Loucy (cell line): ENCODE results near the gene CREBRF.

ENCODE experiments used
- H2AFZ ChIP-seq: fragments of 200-600 bp; sonication (generic); 2 replicates; pipeline ENCODE4 v1.6.0; 2016; ENCODE audit warnings: antibody characterized with exemption, mild to moderate bottlenecking, low read length, moderate library complexity
- H3F3A ChIP-seq: fragments of 200-600 bp; 2 replicates; pipeline ENCODE4 v1.6.0; 2016; ENCODE audit warnings: antibody characterized with exemption, low read depth, mild to moderate bottlenecking
- H3K27me3 ChIP-seq: fragments of 200-600 bp; sonication (generic); 2 replicates; pipeline ENCODE4 v1.6.1; 2014; ENCODE audit warnings: low read length, mild to moderate bottlenecking; ENCODE audit not compliant: insufficient read depth, poor library complexity, severe bottlenecking
- H3K36me3 ChIP-seq: fragments of 200-600 bp; sonication (generic); 2 replicates; pipeline ENCODE4 v1.6.1; 2016; ENCODE audit warnings: low read length; ENCODE audit not compliant: insufficient read depth
- H3K4me1 ChIP-seq: fragments of 200-600 bp; sonication (generic); 2 replicates; pipeline ENCODE4 v1.5.1; 2014; ENCODE audit warnings: low read length, mild to moderate bottlenecking; ENCODE audit not compliant: insufficient read depth, poor library complexity, severe bottlenecking
- H3K4me2 ChIP-seq: fragments of 200-600 bp; sonication (generic); 2 replicates; pipeline ENCODE4 v1.6.0; 2014; ENCODE audit warnings: antibody characterized with exemption, low read length, low read depth, mild to moderate bottlenecking; ENCODE audit not compliant: poor library complexity, severe bottlenecking
- H3K4me3 ChIP-seq: fragments of 200-600 bp; sonication (generic); 2 replicates; pipeline ENCODE4 v1.5.1; 2014; ENCODE audit warnings: low read length, mild to moderate bottlenecking, mixed read lengths; ENCODE audit not compliant: poor library complexity, severe bottlenecking
- H3K79me2 ChIP-seq: fragments of 200-600 bp; sonication (generic); 2 replicates; pipeline ENCODE4 v1.6.1; 2014; ENCODE audit warnings: low read length; ENCODE audit not compliant: insufficient read depth
- H3K9ac ChIP-seq: fragments of 200-600 bp; sonication (generic); 2 replicates; pipeline ENCODE4 v1.6.0; 2014; ENCODE audit warnings: mild to moderate bottlenecking, low read depth, low read length, moderate library complexity; ENCODE audit not compliant: poor library complexity, severe bottlenecking
- H3K9me2 ChIP-seq: fragments of 200-600 bp; sonication (generic); replicated peaks from 2 replicates; pipeline ENCODE4 v1.6.1; 2016; ENCODE audit warnings: low read depth, low read length, mixed read lengths
- H3K9me3 ChIP-seq: fragments of 200-600 bp; sonication (generic); 2 replicates; pipeline ENCODE4 v1.6.1; 2014; ENCODE audit warnings: mild to moderate bottlenecking, antibody characterized with exemption, low read length, low read depth; ENCODE audit not compliant: insufficient read depth
- H4K20me1 ChIP-seq: fragments of 200-600 bp; sonication (generic); 2 replicates; pipeline ENCODE4 v1.6.0; 2014; ENCODE audit warnings: antibody characterized with exemption, low read length, mild to moderate bottlenecking; ENCODE audit not compliant: insufficient read depth, poor library complexity, severe bottlenecking
- EZH2phosphoT487 ChIP-seq: fragments of 200-600 bp; IDR thresholded peaks from 2 replicates; pipeline ENCODE4 v1.6.1; 2018; ENCODE audit warnings: antibody characterized with exemption, mild to moderate bottlenecking, moderate library complexity, borderline replicate concordance
- TF ChIP-seq, protein P1 (sequence below): fragments of 200-600 bp; sonication (generic); conservative IDR thresholded peaks from 2 replicates; pipeline ENCODE4 v1.5.1; 2014; ENCODE audit warnings: mild to moderate bottlenecking, antibody characterized with exemption, low read length

CREBRF gene

DNA sequence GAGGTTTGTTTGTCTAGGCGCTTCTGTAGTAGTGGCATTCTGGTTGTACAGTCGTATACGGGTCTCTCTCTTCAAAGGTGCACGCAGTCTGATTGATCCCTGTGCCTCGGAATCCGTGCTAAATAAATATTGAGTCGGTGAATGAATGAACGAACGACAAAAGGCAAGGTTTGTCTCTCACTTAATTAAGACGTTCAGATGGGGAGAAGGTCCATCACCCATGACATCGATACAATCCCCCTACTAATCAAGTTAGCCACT, 500 bp upstream of the CREBRF start:
- peak overlapping the region; percentile 82 for H3K4me3 ChIP-seq
- H3K4me1 ChIP-seq = peaks cover 5% of the 10 kb centered on the region
- peaks cover 8% of the 10 kb centered on the region for H4K20me1 ChIP-seq
- no peaks in the 10 kb centered on the region for H3K9me3 ChIP-seq
- H3K36me3 ChIP-seq = no peaks in the 10 kb centered on the region
- H3K27me3 ChIP-seq = no peaks in the 10 kb centered on the region
- H3K9me2 ChIP-seq = no peaks in the 10 kb centered on the region
- H3K9ac ChIP-seq = peak overlapping the region; percentile 41
- 0 out of 2 replicates have a peak, but pooled peaks cover 11% of the 10 kb centered on the region for H3K79me2 ChIP-seq
- peak overlapping the region; percentile 81 for H3K4me2 ChIP-seq
- no peak for TF ChIP-seq EZH2phosphoT487
- TF ChIP-seq, protein P1, sequence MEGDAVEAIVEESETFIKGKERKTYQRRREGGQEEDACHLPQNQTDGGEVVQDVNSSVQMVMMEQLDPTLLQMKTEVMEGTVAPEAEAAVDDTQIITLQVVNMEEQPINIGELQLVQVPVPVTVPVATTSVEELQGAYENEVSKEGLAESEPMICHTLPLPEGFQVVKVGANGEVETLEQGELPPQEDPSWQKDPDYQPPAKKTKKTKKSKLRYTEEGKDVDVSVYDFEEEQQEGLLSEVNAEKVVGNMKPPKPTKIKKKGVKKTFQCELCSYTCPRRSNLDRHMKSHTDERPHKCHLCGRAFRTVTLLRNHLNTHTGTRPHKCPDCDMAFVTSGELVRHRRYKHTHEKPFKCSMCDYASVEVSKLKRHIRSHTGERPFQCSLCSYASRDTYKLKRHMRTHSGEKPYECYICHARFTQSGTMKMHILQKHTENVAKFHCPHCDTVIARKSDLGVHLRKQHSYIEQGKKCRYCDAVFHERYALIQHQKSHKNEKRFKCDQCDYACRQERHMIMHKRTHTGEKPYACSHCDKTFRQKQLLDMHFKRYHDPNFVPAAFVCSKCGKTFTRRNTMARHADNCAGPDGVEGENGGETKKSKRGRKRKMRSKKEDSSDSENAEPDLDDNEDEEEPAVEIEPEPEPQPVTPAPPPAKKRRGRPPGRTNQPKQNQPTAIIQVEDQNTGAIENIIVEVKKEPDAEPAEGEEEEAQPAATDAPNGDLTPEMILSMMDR = no peak
- peak overlapping the region; percentile 86 for H2AFZ ChIP-seq
- H3F3A ChIP-seq = no peaks in the 10 kb centered on the region

DNA sequence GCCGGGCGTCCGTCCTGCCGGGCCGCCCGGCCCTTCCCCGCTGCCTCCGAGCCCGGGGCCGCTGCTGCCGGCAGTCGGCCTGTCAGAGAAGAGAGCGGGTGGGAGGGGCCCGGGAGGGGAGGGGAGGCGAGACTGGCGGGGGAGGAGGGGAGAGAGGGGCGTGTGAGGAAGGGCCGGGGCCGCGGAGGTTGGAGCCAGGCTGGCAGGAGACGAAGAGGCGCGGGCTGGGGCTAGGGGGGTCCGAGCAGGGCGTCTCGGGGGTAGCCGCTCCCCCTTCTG, 570 bp downstream of the CREBRF start:
- peak overlapping the region; percentile 27 for H3K4me2 ChIP-seq
- H3K4me3 ChIP-seq = peak overlapping the region; percentile 82
- no peaks in the 10 kb centered on the region for H3K36me3 ChIP-seq
- TF ChIP-seq, protein P1 = no peak
- TF ChIP-seq EZH2phosphoT487 = no peak
- peak overlapping the region; percentile 59 for H3K9ac ChIP-seq
- H3K9me3 ChIP-seq = no peaks in the 10 kb centered on the region
- H3K4me1 ChIP-seq = peaks cover 5% of the 10 kb centered on the region
- H3K27me3 ChIP-seq = no peaks in the 10 kb centered on the region
- no peaks in the 10 kb centered on the region for H3K9me2 ChIP-seq
- H3F3A ChIP-seq = no peaks in the 10 kb centered on the region
- 0 out of 2 replicates have a peak, but pooled peaks cover 13% of the 10 kb centered on the region for H3K79me2 ChIP-seq
- H2AFZ ChIP-seq = peak overlapping the region; percentile 77
- peaks cover 8% of the 10 kb centered on the region for H4K20me1 ChIP-seq

DNA sequence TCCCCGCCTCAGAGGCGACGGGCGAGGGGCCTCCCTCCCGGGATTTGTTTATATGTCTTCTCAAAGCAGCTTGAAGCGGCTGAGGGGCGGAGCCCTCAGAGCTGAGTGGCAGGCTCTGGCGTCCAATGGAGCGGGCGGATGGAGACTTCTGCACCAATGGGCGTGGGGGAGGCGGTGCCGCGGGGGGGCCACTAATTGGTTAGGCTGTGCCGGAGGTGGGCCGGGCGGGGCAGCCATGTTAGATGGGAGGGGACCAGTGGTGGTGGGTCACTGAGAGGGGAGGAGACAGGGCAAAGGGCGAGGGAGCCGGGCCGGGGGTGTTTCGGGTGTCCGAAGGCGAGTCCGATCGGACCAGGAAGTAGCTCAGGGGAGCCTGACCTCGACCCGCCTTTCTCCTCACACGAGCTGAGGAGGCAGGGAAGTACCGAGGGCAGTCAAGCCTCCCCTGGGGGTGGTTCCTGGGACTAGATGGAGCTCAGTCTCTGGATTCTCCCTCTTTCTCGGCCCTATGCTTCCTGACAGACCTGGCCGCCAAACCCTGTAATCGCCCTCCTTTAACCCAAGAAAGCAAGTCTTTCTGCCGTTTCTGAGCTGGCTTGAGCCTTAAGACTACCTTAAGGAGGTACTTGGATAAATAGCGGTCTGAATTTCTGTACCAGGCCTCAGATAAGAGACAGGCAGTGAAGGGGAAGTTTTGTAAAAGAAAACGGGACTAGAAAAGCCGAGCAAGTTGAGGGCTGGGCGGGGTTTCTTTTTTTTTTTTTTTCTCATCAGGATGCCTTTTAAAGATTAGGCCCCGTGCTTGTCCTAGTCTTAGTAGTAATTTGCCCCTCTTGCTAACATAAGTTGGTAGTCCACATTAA, 1.1 kb downstream of the CREBRF start:
- peak overlapping the region; percentile 81 for H3K4me2 ChIP-seq
- H3K79me2 ChIP-seq = 0 out of 2 replicates have a peak, but pooled peaks cover 13% of the 10 kb centered on the region
- H3K9me3 ChIP-seq = no peaks in the 10 kb centered on the region
- H3K4me1 ChIP-seq = peaks cover 5% of the 10 kb centered on the region
- H3F3A ChIP-seq = no peaks in the 10 kb centered on the region
- TF ChIP-seq, protein P1 = no peak
- no peak for TF ChIP-seq EZH2phosphoT487
- peak overlapping the region; percentile 70; the same call in 1 of the 2 replicates for H2AFZ ChIP-seq
- H3K27me3 ChIP-seq = no peaks in the 10 kb centered on the region
- peaks cover 8% of the 10 kb centered on the region for H4K20me1 ChIP-seq
- peak overlapping the region; percentile 82 for H3K4me3 ChIP-seq
- peak overlapping the region; percentile 71 for H3K9ac ChIP-seq
- H3K36me3 ChIP-seq = no peaks in the 10 kb centered on the region
- no peaks in the 10 kb centered on the region for H3K9me2 ChIP-seq
